T-cell (primary cell): ENCODE measurements around the gene NDUFS6. TPM values are rescaled to one million over a fixed set of nuclear protein-coding genes. Genes with fewer than 3 reads are reported as not detected.

Source experiments
- ATAC-seq, 4 experiments: fragments of 200-7000 bp in 3 of 4; fragments of 150-1000 bp in 1 of 4; cut with Tn5 transposase; replicated peaks in 1 of 4; 1 replicate in 3 of 4; 2 replicates in 1 of 4; pipeline ENCODE4 v1.10.0; 2021; ENCODE audit warnings: moderate library complexity in 3 of 4, mild to moderate bottlenecking in 2 of 4, moderate number of reproducible peaks in 1 of 4
- CTCF ChIA-PET, 2 donors: fragments of 300-600 bp; sonication (Branson Sonifier 250); formaldehyde crosslinking; loops; one replicate each; lab custom pipeline; 2022; ENCODE audit warnings: antibody characterized with exemption in 2 of 2; lab: Charles Lee
- POLR2A ChIA-PET, 2 donors: fragments of 300-600 bp; sonication (Branson Sonifier 250); formaldehyde crosslinking; loops; one replicate each; lab custom pipeline; 2022; ENCODE audit warnings: antibody characterized with exemption in 2 of 2; lab: Charles Lee
- DNase-seq, 35 experiments: peaks; one replicate each; pipeline versions ENCODE4 v3.0.0 to v3.0.0-alpha.2; 2013 to 2023
- H3K27ac ChIP-seq: one replicate; pipeline ENCODE4 v1.5.1; 2013; ENCODE audit warnings: low read length
- H3K27me3 ChIP-seq, 2 experiments: replicated peaks in 1 of 2; 1 replicate in 1 of 2; 2 replicates in 1 of 2; pipeline versions ENCODE4 v1.6.1 to v1.7.0; 2013; ENCODE audit warnings: low read length in 1 of 2, mixed read lengths in 1 of 2; ENCODE audit not compliant: control insufficient read depth in 2 of 2, insufficient read depth in 2 of 2; ENCODE audit errors: extremely low read depth in 1 of 2
- H3K36me3 ChIP-seq, 2 donors: 1 replicate in 1 of 2; 2 replicates in 1 of 2; pipeline versions ENCODE4 v1.6.1 to v1.7.0; 2013; ENCODE audit warnings: low read length in 1 of 2; ENCODE audit not compliant: control insufficient read depth in 2 of 2, insufficient read depth in 1 of 2; ENCODE audit errors: extremely low read depth in 1 of 2
- H3K4me1 ChIP-seq, 2 experiments: 1 replicate in 1 of 2; 2 replicates in 1 of 2; pipeline versions ENCODE4 v1.6.1 to v1.7.0; 2013; ENCODE audit warnings: low read length in 2 of 2, mixed read lengths in 1 of 2; ENCODE audit not compliant: insufficient read depth in 2 of 2, control insufficient read depth in 1 of 2; ENCODE audit errors: extremely low read depth in 1 of 2
- H3K4me3 ChIP-seq, 2 donors: 1 replicate in 1 of 2; 2 replicates in 1 of 2; pipeline versions ENCODE4 v1.5.1 to v1.7.0; 2013; ENCODE audit warnings: mild to moderate bottlenecking in 2 of 2, low read length in 1 of 2, moderate library complexity in 1 of 2; ENCODE audit not compliant: control insufficient read depth in 1 of 2; ENCODE audit errors: extremely low read depth in 1 of 2
- H3K9me3 ChIP-seq: 2 replicates; pipeline ENCODE4 v1.7.0; 2013
- H3K27ac Mint-ChIP-seq, 2 donors: one replicate each; pipeline ENCODE4 v1.8.0; 2020 to 2021; ENCODE audit warnings: mild to moderate bottlenecking in 2 of 2, mixed read lengths in 2 of 2
- H3K27me3 Mint-ChIP-seq, 2 donors: one replicate each; pipeline ENCODE4 v1.8.0; 2021 to 2022; ENCODE audit warnings: mixed read lengths in 2 of 2
- H3K36me3 Mint-ChIP-seq: one replicate; pipeline ENCODE4 v1.8.0; 2021; ENCODE audit warnings: mixed read lengths
- H3K4me1 Mint-ChIP-seq, 3 donors: one replicate each; pipeline ENCODE4 v1.8.0; 2020 to 2022; ENCODE audit warnings: mixed read lengths in 3 of 3, mild to moderate bottlenecking in 1 of 3
- H3K4me3 Mint-ChIP-seq, 3 donors: one replicate each; pipeline ENCODE4 v1.8.0; 2020 to 2022; ENCODE audit warnings: mild to moderate bottlenecking in 3 of 3, mixed read lengths in 3 of 3, moderate library complexity in 3 of 3
- H3K9me3 Mint-ChIP-seq, 3 donors: one replicate each; pipeline ENCODE4 v1.8.0; 2020 to 2022; ENCODE audit warnings: mixed read lengths in 3 of 3
- WGBS: methylation state at CpG from one replicate; pipeline ENCODE4 v1.1.5; 2013; ENCODE audit warnings: missing lambda C conversion rate; ENCODE audit not compliant: insufficient coverage; 5-methylcytosine and 5-hydroxymethylcytosine counted together
- total RNA-seq, 35 experiments: library from RNA in 6 of 35; stranded (reverse) in 6 of 35; fragments of 120-200 nt in 1 of 35; gene quantifications; one replicate each; pipeline versions ENCODE4 v1.2.1 to v1.2.4 and lab custom pipeline; 2013 to 2026

Gene NDUFS6
- total RNA-seq, 5 donors from 2014 or later (not counting 1 experiment from before 2014, with no cell fraction given), result 16.4 to 21.7 (median 18.8) TPM

DNA sequence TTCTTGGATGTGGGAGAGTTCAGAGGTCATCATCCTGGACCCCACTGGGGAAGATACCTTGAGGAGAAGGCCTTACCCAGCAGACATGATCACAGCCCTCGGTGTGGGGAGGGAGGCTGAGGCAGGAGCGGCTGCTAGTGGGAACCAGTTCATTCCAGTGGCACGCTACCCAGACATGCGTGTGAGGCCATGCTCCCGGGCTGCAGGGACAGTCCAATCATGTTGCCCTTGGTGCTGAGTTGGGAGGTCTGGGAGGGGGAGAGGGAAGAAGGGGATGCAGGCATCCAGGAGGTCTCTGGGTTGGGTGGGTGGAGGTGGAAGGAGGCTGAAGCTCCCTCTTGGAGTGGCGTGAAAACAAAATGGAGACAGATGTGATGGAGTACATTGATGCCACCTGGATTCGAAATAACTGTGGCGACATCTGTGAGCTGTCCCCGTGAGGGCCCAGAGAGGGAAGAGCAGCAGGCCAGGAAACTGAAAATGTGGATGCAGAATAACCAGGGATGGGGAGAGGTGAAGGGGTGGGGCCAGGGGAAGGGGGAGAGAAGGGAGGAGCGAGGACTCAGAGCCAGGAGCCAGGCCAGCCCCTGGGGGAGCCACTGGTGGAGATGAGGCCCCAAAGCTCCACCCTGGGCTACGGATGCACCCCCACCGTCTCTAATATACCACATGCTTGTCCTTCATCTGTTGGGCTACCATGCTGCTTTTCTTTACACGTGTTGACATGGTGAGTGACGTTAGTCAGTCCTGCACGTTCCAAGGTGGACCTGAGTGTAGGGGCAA, 16.2 kb downstream of the NDUFS6 start:
- no peak overlapping the region for H3K27ac ChIP-seq
- DNase-seq, result no peak
- no peaks in the 10 kb centered on the region for H3K27me3 Mint-ChIP-seq
- H3K4me1 Mint-ChIP-seq, result peaks cover 0 to 7% (median 0%) of the 10 kb centered on the region in 3 donors
- H3K4me1 ChIP-seq, result no peaks in the 10 kb centered on the region
- no peaks in the 10 kb centered on the region for H3K9me3 ChIP-seq
- peaks cover 84% of the 10 kb centered on the region for H3K36me3 Mint-ChIP-seq
- no peak for ATAC-seq
- POLR2A ChIA-PET, result no interaction called here
- H3K9me3 Mint-ChIP-seq, result peaks cover 0 to 5% (median 0%) of the 10 kb centered on the region in 3 donors
- WGBS, result 90% methylated on average over 15 of the region's 15 CpGs
- no peak overlapping the region for H3K4me3 Mint-ChIP-seq
- no peak overlapping the region for H3K4me3 ChIP-seq
- peaks cover 23 to 82% of the 10 kb centered on the region in 2 donors for H3K36me3 ChIP-seq
- CTCF ChIA-PET, result no interaction called here
- H3K27me3 ChIP-seq, result no peaks in the 10 kb centered on the region
- no peak overlapping the region for H3K27ac Mint-ChIP-seq

DNA sequence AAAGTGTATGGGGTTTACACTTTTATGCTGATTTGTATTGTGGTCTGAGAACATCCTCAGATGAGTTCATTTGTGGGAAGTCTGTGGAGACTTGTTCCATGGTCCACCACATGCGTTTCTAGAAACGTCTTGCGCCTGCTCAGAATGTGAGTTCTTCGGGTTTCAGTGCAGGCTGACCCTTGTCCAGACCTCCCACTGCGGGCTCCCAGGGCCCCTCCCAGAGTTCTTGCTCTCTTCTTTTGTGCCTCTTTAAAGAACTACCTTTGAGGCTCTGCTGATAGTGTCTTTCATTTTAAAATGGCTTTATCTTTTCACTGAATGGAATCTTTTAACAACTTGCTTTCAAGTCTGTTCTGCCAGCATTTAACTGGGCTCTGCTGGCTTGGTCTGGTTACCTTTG, 17.6 kb downstream of the NDUFS6 start:
- Histone ChIP-seq H3K27me3 (no peaks in the 10 kb centered on the region), H3K36me3 (peaks cover 23 to 70% of the 10 kb centered on the region in 2 donors), H3K9me3 (no peaks in the 10 kb centered on the region), H3K4me1 (no peaks in the 10 kb centered on the region), H3K27ac (no peak overlapping the region), H3K4me3 (no peak overlapping the region)
- Mint-ChIP-seq H3K4me1 (peaks cover 0 to 7% (median 0%) of the 10 kb centered on the region in 3 donors), H3K27ac (peak overlapping the region in 1 of 2 donors; percentile 6), H3K36me3 (peaks cover 79% of the 10 kb centered on the region), H3K9me3 (peaks cover 0 to 5% (median 0%) of the 10 kb centered on the region in 3 donors), H3K27me3 (no peaks in the 10 kb centered on the region), H3K4me3 (no peak overlapping the region)
- POLR2A ChIA-PET, result no interaction called here
- no peak for DNase-seq
- WGBS, result 78% methylated on average over 4 of the region's 5 CpGs
- CTCF ChIA-PET, result no interaction called here
- ATAC-seq, result no peak

DNA sequence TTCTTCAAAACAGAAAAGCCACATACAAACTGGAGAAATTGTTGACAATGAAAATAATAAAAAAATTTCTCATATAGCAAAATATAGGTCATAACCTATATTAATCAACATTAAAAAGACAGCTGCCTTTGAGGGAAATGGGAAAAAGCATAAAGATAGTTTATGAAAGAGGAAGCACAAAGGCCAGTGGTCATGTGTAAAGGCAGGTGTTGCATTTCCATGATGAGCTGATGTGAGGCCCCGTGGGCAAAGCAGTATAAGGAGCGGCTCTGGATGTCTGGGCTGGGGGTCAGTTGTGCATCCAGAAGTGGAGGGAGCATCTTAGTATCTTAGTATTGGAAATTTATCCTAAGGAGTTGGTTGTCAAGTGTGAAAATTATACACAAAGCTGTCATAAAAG, 18.3 kb downstream of the NDUFS6 start:
- ChIA-PET CTCF (interaction anchor here in 1 of 2 donors (0.7 kb wide), 1 partner anchor 17 kb away, joined by 4 read pairs; no protein-coding TSS in a partner anchor), POLR2A (no interaction called here)
- Histone ChIP-seq H3K27me3 (no peaks in the 10 kb centered on the region), H3K9me3 (no peaks in the 10 kb centered on the region), H3K4me1 (no peaks in the 10 kb centered on the region), H3K27ac (no peak overlapping the region), H3K4me3 (no peak overlapping the region), H3K36me3 (peaks cover 23 to 63% of the 10 kb centered on the region in 2 donors)
- 100% methylated on average over 2 of the region's 2 CpGs for WGBS
- ATAC-seq, result no peak
- H3K36me3 Mint-ChIP-seq, result peaks cover 76% of the 10 kb centered on the region
- H3K27me3 Mint-ChIP-seq, result no peaks in the 10 kb centered on the region
- H3K27ac Mint-ChIP-seq, result no peak overlapping the region
- peaks cover 0 to 5% (median 0%) of the 10 kb centered on the region in 3 donors for H3K9me3 Mint-ChIP-seq
- DNase-seq, result no peak
- H3K4me1 Mint-ChIP-seq, result peaks cover 0 to 7% (median 0%) of the 10 kb centered on the region in 3 donors
- H3K4me3 Mint-ChIP-seq, result no peak overlapping the region

DNA sequence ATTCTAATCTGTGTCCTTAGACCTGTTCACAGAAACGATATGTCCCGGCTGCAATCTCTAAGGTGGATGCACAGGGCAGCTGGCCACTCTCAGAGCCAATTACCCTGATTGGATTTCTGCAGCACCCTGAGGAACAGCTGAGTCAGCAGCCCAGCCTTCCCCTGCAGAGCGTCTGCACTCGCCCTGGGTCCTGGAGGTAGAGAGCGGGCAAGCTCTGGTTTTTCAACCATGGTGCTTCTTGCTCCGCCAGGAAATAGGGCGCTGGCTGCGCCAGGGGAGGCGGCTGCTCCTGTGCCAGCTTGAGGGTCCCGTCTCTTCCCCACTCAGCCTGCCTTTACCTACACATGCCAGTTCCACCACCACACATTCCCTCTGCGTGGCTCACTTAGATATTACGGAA, 19.2 kb downstream of the NDUFS6 start:
- Mint-ChIP-seq H3K27ac (no peak overlapping the region), H3K4me3 (no peak overlapping the region), H3K9me3 (peaks cover 0 to 5% (median 0%) of the 10 kb centered on the region in 3 donors), H3K4me1 (peaks cover 0 to 7% (median 0%) of the 10 kb centered on the region in 3 donors), H3K36me3 (peaks cover 66% of the 10 kb centered on the region), H3K27me3 (no peaks in the 10 kb centered on the region)
- H3K4me3 ChIP-seq, result no peak overlapping the region
- H3K36me3 ChIP-seq, result peaks cover 20 to 56% of the 10 kb centered on the region in 2 donors
- POLR2A ChIA-PET, result interaction anchor here in 1 of 2 donors (1.0 kb wide), 1 partner anchor 19 kb away, joined by 3 read pairs; no protein-coding TSS in a partner anchor
- H3K4me1 ChIP-seq, result no peaks in the 10 kb centered on the region
- WGBS, result 87% methylated on average over 9 of the region's 12 CpGs
- ATAC-seq (no peak), DNase-seq (peak in 1 of 35 experiments; percentile 2)
- CTCF ChIA-PET, result no interaction called here
- H3K27me3 ChIP-seq, result no peaks in the 10 kb centered on the region
- no peaks in the 10 kb centered on the region for H3K9me3 ChIP-seq
- no peak overlapping the region for H3K27ac ChIP-seq

DNA sequence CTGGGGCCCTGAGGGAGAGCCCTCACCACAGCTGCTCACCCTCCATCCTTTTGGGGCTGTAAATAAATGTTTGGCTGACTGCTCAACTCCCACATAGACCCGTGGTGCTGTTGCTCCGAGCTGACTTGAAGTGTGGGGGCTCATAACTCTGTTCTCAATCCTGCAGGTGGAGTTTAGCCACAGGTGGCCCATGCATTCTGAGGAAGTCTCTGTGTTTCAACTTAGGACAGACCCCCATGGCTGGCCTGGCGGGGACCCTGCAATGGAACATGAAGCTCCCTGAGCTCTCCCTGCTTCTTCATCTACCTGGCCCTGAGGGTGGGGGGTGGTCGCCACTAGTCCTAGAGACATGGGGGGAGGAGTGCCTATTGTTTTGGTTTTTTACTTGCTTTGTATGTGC, 19.7 kb downstream of the NDUFS6 start:
- H3K9me3 Mint-ChIP-seq, result peaks cover 0 to 5% (median 0%) of the 10 kb centered on the region in 3 donors
- H3K27me3 ChIP-seq, result no peaks in the 10 kb centered on the region
- ChIA-PET CTCF (no interaction called here), POLR2A (interaction anchor here in 1 of 2 donors (1.0 kb wide), 1 partner anchor 19 kb away, joined by 3 read pairs; no protein-coding TSS in a partner anchor)
- peaks cover 0 to 7% (median 0%) of the 10 kb centered on the region in 3 donors for H3K4me1 Mint-ChIP-seq
- H3K27me3 Mint-ChIP-seq, result no peaks in the 10 kb centered on the region
- no peak overlapping the region for H3K27ac ChIP-seq
- peaks cover 67% of the 10 kb centered on the region for H3K36me3 Mint-ChIP-seq
- no peak overlapping the region for H3K4me3 ChIP-seq
- no peaks in the 10 kb centered on the region for H3K4me1 ChIP-seq
- peaks cover 20 to 50% of the 10 kb centered on the region in 2 donors for H3K36me3 ChIP-seq
- no peaks in the 10 kb centered on the region for H3K9me3 ChIP-seq
- peak in 1 of 35 experiments; percentile 4 for DNase-seq
- no peak overlapping the region for H3K27ac Mint-ChIP-seq
- WGBS, result 100% methylated on average over 2 of the region's 4 CpGs
- no peak overlapping the region for H3K4me3 Mint-ChIP-seq
- ATAC-seq, result no peak

DNA sequence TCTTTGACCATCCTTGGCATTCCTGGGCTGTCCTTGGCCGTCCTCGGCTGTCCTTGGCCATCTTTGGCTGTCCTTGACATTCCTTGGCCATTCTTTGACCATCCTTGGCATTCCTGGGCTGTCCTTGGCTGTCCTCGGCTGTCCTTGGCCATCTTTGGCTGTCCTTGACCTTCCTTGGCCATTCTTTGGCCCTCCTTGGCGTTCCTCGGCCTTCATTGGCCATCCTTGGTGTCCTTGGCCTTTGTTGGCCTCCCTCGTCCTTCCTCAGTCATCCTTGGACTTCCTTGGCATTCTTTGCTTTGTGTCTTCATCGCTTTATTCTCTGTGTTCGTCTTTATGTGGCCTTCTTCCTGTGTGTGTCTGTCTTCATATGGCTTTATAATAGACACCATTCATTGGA, 20.7 kb downstream of the NDUFS6 start:
- Histone ChIP-seq H3K27me3 (no peaks in the 10 kb centered on the region), H3K27ac (no peak overlapping the region), H3K36me3 (peaks cover 17 to 44% of the 10 kb centered on the region in 2 donors), H3K9me3 (no peaks in the 10 kb centered on the region), H3K4me3 (no peak overlapping the region), H3K4me1 (no peaks in the 10 kb centered on the region)
- Mint-ChIP-seq H3K9me3 (peaks cover 0 to 5% (median 0%) of the 10 kb centered on the region in 3 donors), H3K27ac (no peak overlapping the region), H3K4me1 (peaks cover 0 to 7% (median 0%) of the 10 kb centered on the region in 3 donors), H3K4me3 (no peak overlapping the region), H3K36me3 (peaks cover 62% of the 10 kb centered on the region), H3K27me3 (no peaks in the 10 kb centered on the region)
- WGBS, result 94% methylated on average over 6 of the region's 8 CpGs
- ChIA-PET POLR2A (no interaction called here), CTCF (no interaction called here)
- ATAC-seq (no peak), DNase-seq (no peak)
